Lung (tissue), 12 donors: ENCODE results near the gene LSR. TPM values are rescaled to one million over a fixed set of nuclear protein-coding genes. Genes with fewer than 3 reads are reported as not detected.

Source experiments
- ATAC-seq: fragments of 200-7000 bp; cut with Tn5 transposase; one replicate; pipeline ENCODE4 v1.9.1; 2020; ENCODE audit warnings: moderate number of reproducible peaks; ENCODE audit not compliant: insufficient read depth, low FRiP score
- DNase-seq, 3 donors: peaks; one replicate each; pipeline ENCODE4 v3.0.0-alpha.2; 2013 to 2017
- H3K27ac ChIP-seq, 2 donors: one replicate each; pipeline ENCODE4 v1.5.1; 2013; ENCODE audit warnings: mild to moderate bottlenecking in 2 of 2, moderate library complexity in 2 of 2, control low read depth in 1 of 2, inconsistent platforms in 1 of 2, low read depth in 1 of 2, low read length in 1 of 2
- H3K27me3 ChIP-seq, 3 donors: one replicate each; pipeline ENCODE4 v1.5.1; 2013; ENCODE audit warnings: low read length in 2 of 3; ENCODE audit not compliant: control insufficient read depth in 3 of 3, insufficient read depth in 3 of 3
- H3K36me3 ChIP-seq, 4 donors: one replicate each; pipeline ENCODE4 v1.5.1; 2013; ENCODE audit warnings: low read length in 4 of 4, mild to moderate bottlenecking in 1 of 4, moderate library complexity in 1 of 4; ENCODE audit not compliant: control insufficient read depth in 4 of 4, insufficient read depth in 4 of 4
- H3K4me1 ChIP-seq, 5 donors: one replicate each; pipeline ENCODE4 v1.5.1; 2013; ENCODE audit warnings: low read length in 5 of 5, mild to moderate bottlenecking in 2 of 5, moderate library complexity in 1 of 5; ENCODE audit not compliant: control insufficient read depth in 5 of 5, insufficient read depth in 5 of 5
- H3K4me3 ChIP-seq: one replicate; pipeline ENCODE4 v1.5.1; 2013; ENCODE audit warnings: mild to moderate bottlenecking, control low read depth, moderate library complexity
- H3K9ac ChIP-seq, 2 donors: one replicate each; pipeline ENCODE4 v1.5.1; 2013; ENCODE audit warnings: low read length in 2 of 2, control low read depth in 1 of 2; ENCODE audit not compliant: insufficient read depth in 1 of 2
- H3K9me3 ChIP-seq, 4 donors: one replicate each; pipeline ENCODE4 v1.5.1; 2013; ENCODE audit warnings: low read length in 3 of 4, mild to moderate bottlenecking in 1 of 4, moderate library complexity in 1 of 4; ENCODE audit not compliant: control insufficient read depth in 4 of 4, insufficient read depth in 3 of 4
- CTCF ChIP-seq: IDR thresholded peaks from 2 replicates; pipeline ENCODE4 v1.5.1; 2012; ENCODE audit warnings: mild to moderate bottlenecking; ENCODE audit errors: control extremely low read depth, extremely low read depth
- WGBS, 2 donors: extraction: QIAGEN DNeasy Blood & Tissue Kit; methylation state at CpG; one replicate each; pipeline ENCODE4 v1.1.7; 2013; 5-methylcytosine and 5-hydroxymethylcytosine counted together
- polyA plus RNA-seq, 2 donors: library from polyadenylated mRNA; stranded (reverse); fragments of 200-250 nt; gene quantifications; one replicate each; pipeline ENCODE4 v1.2.1, GENCODE V29; 2013
- total RNA-seq, 2 donors: library from RNA; depleted of rRNA in 1 of 2; stranded (reverse); fragments of >200 nt in 1 of 2; gene quantifications; one replicate each; pipeline ENCODE4 v1.2.1, GENCODE V29; 2014 to 2021
- donor health status: control.
- donor health status: control.
- donor health status: Bipolar disorder and iron deficiency.
- donor health status: healthy.
- donor health status: DM: yes; HTN: yes; CAD: no.

LSR gene
- total and polyA plus RNA-seq, 4 donors, result 30.8 to 82.0 (median 68.7) TPM

GRCh38 chr19:35294859-35295791 lies 46.3 kb downstream of the LSR start:
- H3K36me3 ChIP-seq, result peaks cover 0 to 2% (median 0%) of the 10 kb centered on the region in 4 donors
- DNase-seq, result peak; percentile 57 to 78 (median 76)
- peaks cover 0 to 37% (median 11%) of the 10 kb centered on the region in 5 donors for H3K4me1 ChIP-seq
- H3K9ac ChIP-seq, result no peak overlapping the region
- H3K27ac ChIP-seq, result no peak overlapping the region
- H3K9me3 ChIP-seq, result peaks cover 0 to 15% (median 0%) of the 10 kb centered on the region in 4 donors
- TF ChIP-seq CTCF, result no peak
- H3K4me3 ChIP-seq, result no peak overlapping the region
- no peak for ATAC-seq
- H3K27me3 ChIP-seq, result peaks cover 0 to 2% (median 0%) of the 10 kb centered on the region in 3 donors
- WGBS, 2 donors, result 39 to 54% methylated on average over 25 of the region's 25 CpGs

GRCh38 chr19:35295792-35296462 lies 47.1 kb downstream of the LSR start:
- no peak for DNase-seq
- ATAC-seq, result no peak
- Histone ChIP-seq H3K9ac (no peak overlapping the region), H3K27me3 (peaks cover 0 to 2% (median 0%) of the 10 kb centered on the region in 3 donors), H3K27ac (no peak overlapping the region), H3K9me3 (peaks cover 0 to 15% (median 0%) of the 10 kb centered on the region in 4 donors), H3K4me3 (no peak overlapping the region), H3K36me3 (peaks cover 0 to 2% (median 0%) of the 10 kb centered on the region in 4 donors), H3K4me1 (peaks cover 0 to 37% (median 11%) of the 10 kb centered on the region in 5 donors)
- TF ChIP-seq CTCF, result no peak
- WGBS, 2 donors, result 20 to 45% methylated on average over 24 of the region's 24 CpGs

DNA sequence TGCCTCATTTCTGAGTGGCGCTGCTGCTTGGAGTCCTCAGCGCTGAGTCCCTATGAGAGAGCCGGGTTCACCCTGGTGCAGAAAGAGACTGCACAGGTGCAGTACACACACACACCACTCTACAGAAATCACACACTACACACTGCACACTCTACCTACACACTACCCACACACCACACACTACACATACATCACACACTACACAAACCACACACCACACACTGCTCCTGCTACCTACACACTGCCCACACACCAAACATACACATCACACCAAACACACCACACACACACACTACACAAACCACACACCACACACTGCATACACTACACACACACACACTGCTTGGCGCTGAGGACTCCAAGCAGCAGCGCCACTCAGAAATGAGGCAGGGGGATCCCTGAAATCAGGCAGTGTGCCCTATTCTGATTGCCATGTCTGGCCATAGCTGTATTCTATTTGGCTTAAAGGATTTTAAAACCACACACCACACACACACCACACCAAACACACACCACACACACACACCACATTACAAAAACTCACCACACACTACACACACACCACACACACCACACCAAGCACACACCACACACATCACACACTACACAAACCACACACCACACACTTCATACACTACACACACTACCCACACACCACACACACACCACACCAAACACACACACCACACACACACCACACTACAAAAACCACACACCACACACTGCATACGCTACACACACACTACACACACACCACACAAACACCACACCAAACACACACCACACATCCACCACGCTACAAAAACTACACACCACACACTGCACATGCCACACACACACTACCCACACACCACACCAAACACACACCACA lies 48.1 kb downstream of the LSR start:
- H3K36me3 ChIP-seq, result peaks cover 0 to 2% (median 0%) of the 10 kb centered on the region in 4 donors
- TF ChIP-seq CTCF, result no peak
- H3K4me3 ChIP-seq, result peak overlapping the region; percentile 1
- ATAC-seq (no peak), DNase-seq (no peak)
- 88 to 91% methylated on average over 7 of the region's 7 CpGs for WGBS, 2 donors
- peak overlapping the region in 1 of 2 donors; percentile 7 for H3K9ac ChIP-seq
- H3K9me3 ChIP-seq, result peaks cover 0 to 13% (median 0%) of the 10 kb centered on the region in 4 donors
- peaks cover 0 to 37% (median 11%) of the 10 kb centered on the region in 5 donors for H3K4me1 ChIP-seq
- no peak overlapping the region for H3K27ac ChIP-seq
- peaks cover 0 to 2% (median 0%) of the 10 kb centered on the region in 3 donors for H3K27me3 ChIP-seq
